K562 (cell line): ENCODE measurements around the gene RGS3. TPM values are rescaled to one million over a fixed set of nuclear protein-coding genes. Genes with fewer than 3 reads are reported as not detected.

ENCODE experiments used
- CHD2 ChIP-seq: IDR thresholded peaks from 2 replicates; pipeline ENCODE4 v1.6.1; 2011; ENCODE audit warnings: low read depth, low read length
- FOXK1 ChIP-seq: sonication (generic); formaldehyde crosslinking; IDR thresholded peaks from 2 replicates; pipeline ENCODE4 v1.8.0; 2022; ENCODE audit warnings: missing genetic modification reagents, mild to moderate bottlenecking, borderline replicate concordance
- MCM2 ChIP-seq: fragments of 450-650 bp; IDR thresholded peaks from 2 replicates; pipeline ENCODE4 v1.6.1; 2017; ENCODE audit warnings: low read depth, mild to moderate bottlenecking
- POLR2H ChIP-seq: IDR thresholded peaks from 2 replicates; pipeline ENCODE4 v1.6.1; 2016; ENCODE audit warnings: missing genetic modification characterization, low read depth, mild to moderate bottlenecking, control low read depth, missing compliant biosample characterization, moderate library complexity
- RAD21 ChIP-seq, 2 experiments: fragments of 250-450 bp in 1 of 2; fragments of 450-650 bp in 1 of 2; sonication (Bioruptor Pico) in 1 of 2; formaldehyde crosslinking in 1 of 2; IDR thresholded peaks in 1 of 2; conservative IDR thresholded peaks in 1 of 2; 2 replicates each; pipeline versions ENCODE4 v1.4.0 to v1.8.0; 2020 to 2022; ENCODE audit warnings: mild to moderate bottlenecking in 2 of 2, moderate library complexity in 1 of 2
- RBM22 ChIP-seq: fragments of 200-400 bp; formaldehyde crosslinking; IDR thresholded peaks from 2 replicates; pipeline ENCODE4 v1.6.1; 2018; ENCODE audit warnings: low read length, low read depth; ENCODE audit not compliant: poor library complexity, severe bottlenecking
- REST ChIP-seq, 2 experiments: fragments of 450-650 bp; formaldehyde crosslinking in 1 of 2; IDR thresholded peaks; 2 replicates each; pipeline versions ENCODE4 v1.4.0 to v1.6.1; 2014 to 2020; ENCODE audit warnings: mild to moderate bottlenecking in 2 of 2, borderline replicate concordance in 1 of 2, low read depth in 1 of 2
- SMAD4 ChIP-seq: fragments of 250-450 bp; sonication (Bioruptor Pico); conservative IDR thresholded peaks from 2 replicates; pipeline ENCODE4 v1.8.0; 2021; ENCODE audit warnings: inconsistent platforms, mild to moderate bottlenecking, moderate library complexity
- TEAD1 ChIP-seq, 2 experiments: fragments of 450-650 bp in 1 of 2; sonication (generic) in 1 of 2; formaldehyde crosslinking; IDR thresholded peaks; 2 replicates each; pipeline versions ENCODE4 v1.4.0 to v1.8.0; 2020 to 2022; ENCODE audit warnings: mild to moderate bottlenecking in 2 of 2, missing genetic modification reagents in 1 of 2
- ZNF217 ChIP-seq: sonication (generic); formaldehyde crosslinking; IDR thresholded peaks from 2 replicates; pipeline ENCODE4 v1.8.0; 2022; ENCODE audit warnings: mild to moderate bottlenecking, missing genetic modification reagents
- ZNF589 ChIP-seq: fragments of 200-800 bp; sonication (Bioruptor generic); IDR thresholded peaks from 2 replicates; pipeline ENCODE4 v1.6.1; 2016; ENCODE audit warnings: low read depth, missing genetic modification characterization, missing compliant biosample characterization
- ZNF75A ChIP-seq: fragments of 450-650 bp; formaldehyde crosslinking; IDR thresholded peaks from 2 replicates; pipeline ENCODE4 v1.4.0; 2020; ENCODE audit warnings: mild to moderate bottlenecking
- ZNF764 ChIP-seq: fragments of 250-450 bp; sonication (Bioruptor Pico); IDR thresholded peaks from 2 replicates; pipeline ENCODE4 v1.4.0; 2020; ENCODE audit warnings: low read depth, mild to moderate bottlenecking, moderate library complexity
- polyA plus RNA-seq, 8 experiments: library from polyadenylated mRNA; depleted of rRNA in 4 of 8; stranded (reverse) in 5 of 8; unstranded in 3 of 8; fragments of >200 nt; fragmentation: Nextera tagmentation in 2 of 8; fragmentation: Illumina TruSeq in 1 of 8; extraction: Ambion mirVana in 2 of 8; extraction: Trizol in 1 of 8; gene quantifications; 2 replicates each; pipeline versions ENCODE4 v1.2.1 to v1.2.3, GENCODE V29; 2011 to 2014; ENCODE audit warnings: inconsistent platforms in 1 of 8, missing spikeins in 1 of 8
- total RNA-seq, 7 experiments: library from RNA; depleted of rRNA in 6 of 7; stranded (reverse); fragments of >200 nt in 6 of 7; fragmentation: Illumina TruSeq in 2 of 7; extraction: Trizol in 2 of 7; gene quantifications; 2 replicates each; pipeline versions ENCODE4 v1.2.1 to v1.2.3, GENCODE V29; 2011 to 2021; ENCODE audit warnings: low replicate concordance in 1 of 7
- TF ChIP-seq, protein P1 (sequence below), 3 experiments: fragments of 200-800 bp in 1 of 3; fragments of 250-450 bp in 1 of 3; fragments of 450-650 bp in 1 of 3; sonication (Bioruptor Pico) in 1 of 3; sonication (Bioruptor generic) in 1 of 3; formaldehyde crosslinking in 1 of 3; IDR thresholded peaks; 2 replicates each; pipeline versions ENCODE4 v1.6.1 to v1.8.0; 2016 to 2022; ENCODE audit warnings: mild to moderate bottlenecking in 2 of 3, missing genetic modification characterization in 2 of 3, missing compliant biosample characterization in 1 of 3, moderate library complexity in 1 of 3

Gene RGS3
- total and polyA plus RNA-seq, 9 of the 15 experiments (the other 6 are each of a cell fraction or from before 2014, with no cell fraction given), result 0.08 to 2.9 (median 0.95) TPM

- TF ChIP-seq TEAD1 (CRISPR knock-in tag; IDR thresholded peaks at IDR 0.05), result no peak
- TF ChIP-seq ZNF589 (CRISPR knock-in tag), result no peak
- TF ChIP-seq SMAD4 (CRISPR knock-in tag), result no peak
- no peak for TF ChIP-seq ZNF75A (CRISPR knock-in tag)
- 0 out of 2 replicates have a peak, but pooled peaks have one; percentile 19 for TF ChIP-seq REST (IDR thresholded peaks at IDR 0.05; ENCODE audit: borderline replicate concordance)
- no peak for TF ChIP-seq REST (CRISPR knock-in tag; IDR thresholded peaks at IDR 0.05; ENCODE audit: low read depth)
- TF ChIP-seq ZNF764 (CRISPR knock-in tag), result no peak
- TF ChIP-seq RBM22, result no peak
- no peak for TF ChIP-seq CHD2
- TF ChIP-seq MCM2, result no peak
- TF ChIP-seq, protein P1, sequence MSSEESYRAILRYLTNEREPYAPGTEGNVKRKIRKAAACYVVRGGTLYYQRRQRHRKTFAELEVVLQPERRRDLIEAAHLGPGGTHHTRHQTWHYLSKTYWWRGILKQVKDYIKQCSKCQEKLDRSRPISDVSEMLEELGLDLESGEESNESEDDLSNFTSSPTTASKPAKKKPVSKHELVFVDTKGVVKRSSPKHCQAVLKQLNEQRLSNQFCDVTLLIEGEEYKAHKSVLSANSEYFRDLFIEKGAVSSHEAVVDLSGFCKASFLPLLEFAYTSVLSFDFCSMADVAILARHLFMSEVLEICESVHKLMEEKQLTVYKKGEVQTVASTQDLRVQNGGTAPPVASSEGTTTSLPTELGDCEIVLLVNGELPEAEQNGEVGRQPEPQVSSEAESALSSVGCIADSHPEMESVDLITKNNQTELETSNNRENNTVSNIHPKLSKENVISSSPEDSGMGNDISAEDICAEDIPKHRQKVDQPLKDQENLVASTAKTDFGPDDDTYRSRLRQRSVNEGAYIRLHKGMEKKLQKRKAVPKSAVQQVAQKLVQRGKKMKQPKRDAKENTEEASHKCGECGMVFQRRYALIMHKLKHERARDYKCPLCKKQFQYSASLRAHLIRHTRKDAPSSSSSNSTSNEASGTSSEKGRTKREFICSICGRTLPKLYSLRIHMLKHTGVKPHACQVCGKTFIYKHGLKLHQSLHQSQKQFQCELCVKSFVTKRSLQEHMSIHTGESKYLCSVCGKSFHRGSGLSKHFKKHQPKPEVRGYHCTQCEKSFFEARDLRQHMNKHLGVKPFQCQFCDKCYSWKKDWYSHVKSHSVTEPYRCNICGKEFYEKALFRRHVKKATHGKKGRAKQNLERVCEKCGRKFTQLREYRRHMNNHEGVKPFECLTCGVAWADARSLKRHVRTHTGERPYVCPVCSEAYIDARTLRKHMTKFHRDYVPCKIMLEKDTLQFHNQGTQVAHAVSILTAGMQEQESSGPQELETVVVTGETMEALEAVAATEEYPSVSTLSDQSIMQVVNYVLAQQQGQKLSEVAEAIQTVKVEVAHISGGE (CRISPR knock-in tag; IDR thresholded peaks at IDR 0.05), result no peak
- 0 out of 4 replicates have a peak, but pooled peaks of 1 of the 2 experiments have one; percentile 16 for TF ChIP-seq RAD21 (CRISPR knock-in tag; conservative IDR thresholded peaks at IDR 0.05 in 1 of 2, IDR thresholded peaks at IDR 0.05 in 1 of 2)
- no peak for TF ChIP-seq FOXK1 (CRISPR knock-in tag)
- TF ChIP-seq POLR2H, result no peak
- no peak for TF ChIP-seq ZNF217
Observed at GRCh38 chr9:113581865-113582697, 118.6 kb downstream of the RGS3 start (continued).
